Placental epithelial cell (primary cell): ENCODE measurements around the gene TAS2R60. TPM values are rescaled to one million over a fixed set of nuclear protein-coding genes. Genes with fewer than 3 reads are reported as not detected.

Experiments used
- total RNA-seq: library from RNA; depleted of rRNA; stranded (reverse); fragments of >200 nt; gene quantifications from 2 replicates; pipeline ENCODE4 v1.2.3, GENCODE V29; 2012

Gene TAS2R60
- total RNA-seq, result not detected in 2 replicates

GRCh38 chr7:143443153-143443552 lies at the start of gene TAS2R60:
TAS2R60 (plus strand) TSS chr7:143443453; CDS start chr7:143443453, 0 bp downstream.

GRCh38 chr7:143408686-143409561 lies 34.3 kb upstream of the TAS2R60 start, which contains the start of gene EPHA1:
EPHA1 (minus strand) TSS chr7:143408856; CDS start chr7:143408805, 51 bp downstream.

GRCh38 chr7:143477501-143478150 lies 34.4 kb downstream of the TAS2R60 start, which contains the start of gene TAS2R41:
TAS2R41 (plus strand) TSS chr7:143477873; CDS start chr7:143477873, 0 bp downstream.

Other genes with a start within 250 kb of the TAS2R60 start
- gene TAS2R40, start 221.4 kb upstream of the TAS2R60 start, total RNA-seq, result not detected in 2 replicates
- 97.4 and 101 TPM in 2 replicates for gene GSTK1, start 180.0 kb upstream of the TAS2R60 start, total RNA-seq
- gene TMEM139, start 158.5 kb upstream of the TAS2R60 start, total RNA-seq, result 0.39 and 1.7 TPM in 2 replicates
- gene CASP2, start 155.1 kb upstream of the TAS2R60 start, total RNA-seq, result 14.9 and 15.0 TPM in 2 replicates
- gene CLCN1, start 127.3 kb upstream of the TAS2R60 start, total RNA-seq, result not detected in 2 replicates
- gene FAM131B, start 80.7 kb upstream of the TAS2R60 start, total RNA-seq, result 1.4 and 2.0 TPM in 2 replicates
- gene ZYX, start 62.1 kb upstream of the TAS2R60 start, total RNA-seq, result 42.8 and 75.5 TPM in 2 replicates
- gene EPHA1, start 34.6 kb upstream of the TAS2R60 start, total RNA-seq, result 40.8 and 62.4 TPM in 2 replicates
- gene TAS2R41, start 34.4 kb downstream of the TAS2R60 start, total RNA-seq, result 0.11 TPM in 1 of 2 replicates, not detected in the other
- gene CTAGE15, start 128.3 kb downstream of the TAS2R60 start, total RNA-seq, result 3.6 and 3.9 TPM in 2 replicates
- gene TCAF2, start 177.5 kb downstream of the TAS2R60 start, total RNA-seq, result 8.2 and 10.7 TPM in 2 replicates